Smooth muscle cell (in vitro differentiated cells): ENCODE data around the gene SPDEF. TPM values are rescaled to one million over a fixed set of nuclear protein-coding genes. Genes with fewer than 3 reads are reported as not detected.

ENCODE experiments used
- polyA plus RNA-seq: library from polyadenylated mRNA; unstranded; fragments of >200 nt; fragmentation: Nextera tagmentation; extraction: Ambion mirVana; gene quantifications from 2 replicates; pipeline ENCODE4 v1.2.1, GENCODE V29; 2016
- total RNA-seq: library from RNA; depleted of rRNA; stranded (reverse); fragments of >200 nt; gene quantifications from 2 replicates; pipeline ENCODE4 v1.2.3, GENCODE V29; 2014

SPDEF gene
- total and polyA plus RNA-seq, 2 experiments from 2014 or later: 0.16 TPM; not detected in 1

Other genes starting within 250 kb of the SPDEF start
- 12.9 and 15.2 TPM in 2 replicates for gene NUDT3, start 163.7 kb downstream of the SPDEF start, total RNA-seq
- gene NUDT3, start 163.7 kb downstream of the SPDEF start, polyA plus RNA-seq: 7.5 and 7.8 TPM in 2 replicates
- 2,106 and 2,498 TPM in 2 replicates for gene RPS10, start 130.3 kb downstream of the SPDEF start, total RNA-seq
- 660 and 695 TPM in 2 replicates for gene RPS10, start 130.3 kb downstream of the SPDEF start, polyA plus RNA-seq
- gene PACSIN1, start 90.3 kb downstream of the SPDEF start, total RNA-seq: not detected in 2 replicates
- gene PACSIN1, start 90.3 kb downstream of the SPDEF start, polyA plus RNA-seq: not detected in 2 replicates
- 23.9 and 24.5 TPM in 2 replicates for gene ILRUN, start 140.4 kb upstream of the SPDEF start, total RNA-seq
- gene ILRUN, start 140.4 kb upstream of the SPDEF start, polyA plus RNA-seq: 7.5 and 9.0 TPM in 2 replicates
- 96.0 and 133 TPM in 2 replicates for gene SNRPC, start 201.2 kb upstream of the SPDEF start, total RNA-seq
- gene SNRPC, start 201.2 kb upstream of the SPDEF start, polyA plus RNA-seq: 340 and 357 TPM in 2 replicates
- gene BLTP3A, start 235.8 kb upstream of the SPDEF start, total RNA-seq: 3.7 and 5.2 TPM in 2 replicates
- 1.0 and 1.1 TPM in 2 replicates for gene BLTP3A, start 235.8 kb upstream of the SPDEF start, polyA plus RNA-seq